Cardiac fibroblast (primary cell): ENCODE data around the gene NCKAP5.

ENCODE experiments used
- DNase-seq, 2 donors: peaks; one replicate each; pipeline versions ENCODE4 v3.0.0 to v3.0.0-alpha.2; 2010; ENCODE audit warnings: low read depth in 2 of 2
- H3K4me3 ChIP-seq, 2 donors: replicated peaks in 1 of 2; 1 replicate in 1 of 2; 2 replicates in 1 of 2; pipeline ENCODE4 v1.5.1; 2011; ENCODE audit warnings: low read depth in 2 of 2, low read length in 2 of 2, mild to moderate bottlenecking in 2 of 2, moderate library complexity in 1 of 2
- TF ChIP-seq, protein P1 (sequence below): IDR thresholded peaks from one replicate; pipeline ENCODE4 v1.5.1; 2011; ENCODE audit warnings: low read depth, mild to moderate bottlenecking, low read length, inconsistent platforms

NCKAP5 gene

DNA sequence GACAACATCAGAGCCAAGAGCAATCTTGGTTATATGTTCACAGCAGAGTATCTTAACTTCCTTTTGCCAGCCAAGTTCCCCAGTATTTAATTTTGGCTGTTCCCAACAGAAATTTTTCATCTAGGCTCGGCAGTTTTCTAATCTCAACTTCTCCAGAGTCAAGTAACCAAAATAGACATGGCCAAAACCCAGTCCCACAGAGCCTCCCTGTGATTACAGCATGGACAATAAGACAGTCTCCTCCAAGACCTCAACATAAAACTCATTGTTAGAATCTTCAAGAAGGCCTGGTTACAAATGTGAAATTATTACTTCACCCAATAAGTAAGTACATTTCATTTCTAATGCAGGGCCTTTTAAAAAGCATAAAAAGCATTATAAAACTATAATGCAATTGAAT is 445.7 kb downstream of the NCKAP5 start:
- no peak for DNase-seq
- TF ChIP-seq, protein P1, sequence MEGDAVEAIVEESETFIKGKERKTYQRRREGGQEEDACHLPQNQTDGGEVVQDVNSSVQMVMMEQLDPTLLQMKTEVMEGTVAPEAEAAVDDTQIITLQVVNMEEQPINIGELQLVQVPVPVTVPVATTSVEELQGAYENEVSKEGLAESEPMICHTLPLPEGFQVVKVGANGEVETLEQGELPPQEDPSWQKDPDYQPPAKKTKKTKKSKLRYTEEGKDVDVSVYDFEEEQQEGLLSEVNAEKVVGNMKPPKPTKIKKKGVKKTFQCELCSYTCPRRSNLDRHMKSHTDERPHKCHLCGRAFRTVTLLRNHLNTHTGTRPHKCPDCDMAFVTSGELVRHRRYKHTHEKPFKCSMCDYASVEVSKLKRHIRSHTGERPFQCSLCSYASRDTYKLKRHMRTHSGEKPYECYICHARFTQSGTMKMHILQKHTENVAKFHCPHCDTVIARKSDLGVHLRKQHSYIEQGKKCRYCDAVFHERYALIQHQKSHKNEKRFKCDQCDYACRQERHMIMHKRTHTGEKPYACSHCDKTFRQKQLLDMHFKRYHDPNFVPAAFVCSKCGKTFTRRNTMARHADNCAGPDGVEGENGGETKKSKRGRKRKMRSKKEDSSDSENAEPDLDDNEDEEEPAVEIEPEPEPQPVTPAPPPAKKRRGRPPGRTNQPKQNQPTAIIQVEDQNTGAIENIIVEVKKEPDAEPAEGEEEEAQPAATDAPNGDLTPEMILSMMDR = no peak
- H3K4me3 ChIP-seq = no peak overlapping the region

GRCh38 chr2:133120310-133120709 is 448.0 kb downstream of the NCKAP5 start:
- TF ChIP-seq, protein P1 = no peak
- DNase-seq = no peak
- no peak overlapping the region for H3K4me3 ChIP-seq

DNA sequence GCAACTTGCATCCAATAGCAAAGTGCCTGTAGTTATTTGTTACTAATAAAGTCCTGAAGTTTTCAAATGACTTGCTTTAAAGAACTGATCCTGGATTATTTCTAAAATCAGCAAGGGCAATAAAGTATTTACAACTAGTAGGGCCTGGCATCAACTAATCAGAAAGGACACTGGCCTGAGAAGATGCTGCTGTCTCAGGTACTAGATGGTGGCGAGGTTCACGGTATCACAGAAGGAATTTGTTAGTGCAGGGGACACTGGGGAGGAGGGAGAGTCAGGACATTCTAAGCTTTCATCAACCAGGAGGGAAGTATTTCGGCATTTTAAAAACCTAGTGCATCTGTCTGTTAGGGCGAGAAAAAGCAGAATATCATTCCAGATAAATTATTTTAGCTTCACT is 458.1 kb downstream of the NCKAP5 start:
- TF ChIP-seq, protein P1 = no peak
- no peak overlapping the region for H3K4me3 ChIP-seq

GRCh38 chr2:133109772-133110171 is 458.5 kb downstream of the NCKAP5 start:
- peak; percentile 21 to 82 for DNase-seq
- TF ChIP-seq, protein P1 = no peak
- H3K4me3 ChIP-seq = no peak overlapping the region

More for the DNA sequence above, 458.1 kb downstream of the NCKAP5 start:
- DNase-seq = no peak

DNA sequence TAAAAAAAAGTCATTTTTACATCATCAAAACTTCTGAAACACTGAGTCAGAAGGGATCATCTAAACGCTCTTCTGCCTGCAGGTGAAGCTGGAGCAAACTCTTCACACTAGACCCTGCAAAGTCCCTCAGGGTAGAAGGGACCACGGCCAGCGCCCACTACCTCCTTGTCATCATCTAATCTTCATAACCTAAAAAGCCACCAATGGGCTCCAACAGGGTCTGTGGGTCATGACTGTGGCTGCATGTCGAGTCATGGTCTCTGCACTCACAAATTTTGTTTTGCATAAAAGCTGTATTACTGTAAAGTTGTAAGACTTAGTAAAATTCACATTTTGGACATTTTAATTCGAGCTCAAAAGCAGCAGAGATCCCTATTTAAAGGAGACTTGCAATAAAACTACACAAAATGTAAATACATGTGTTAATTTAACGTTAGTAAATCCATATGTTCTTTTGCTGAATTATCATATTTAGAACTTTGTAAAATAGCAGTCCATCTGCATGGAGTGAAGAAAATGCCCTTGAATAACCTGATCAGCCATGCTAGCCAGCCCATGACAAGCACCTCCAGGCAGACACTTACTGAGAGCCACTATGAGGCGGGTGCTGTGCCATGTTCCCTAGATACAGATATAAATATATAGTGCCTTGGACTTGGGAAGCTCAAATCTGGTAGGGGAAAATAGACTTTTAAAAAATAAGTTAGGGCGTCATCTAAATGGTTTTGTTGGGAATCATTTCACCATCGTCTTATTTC is 461.0 kb downstream of the NCKAP5 start:
- TF ChIP-seq, protein P1 = no peak
- DNase-seq = no peak
- H3K4me3 ChIP-seq = no peak overlapping the region

- TF ChIP-seq, protein P1 = no peak
- no peak for DNase-seq
- no peak overlapping the region for H3K4me3 ChIP-seq
These were observed 463.4 kb downstream of the NCKAP5 start for GRCh38 chr2:133104871-133105270.

DNA sequence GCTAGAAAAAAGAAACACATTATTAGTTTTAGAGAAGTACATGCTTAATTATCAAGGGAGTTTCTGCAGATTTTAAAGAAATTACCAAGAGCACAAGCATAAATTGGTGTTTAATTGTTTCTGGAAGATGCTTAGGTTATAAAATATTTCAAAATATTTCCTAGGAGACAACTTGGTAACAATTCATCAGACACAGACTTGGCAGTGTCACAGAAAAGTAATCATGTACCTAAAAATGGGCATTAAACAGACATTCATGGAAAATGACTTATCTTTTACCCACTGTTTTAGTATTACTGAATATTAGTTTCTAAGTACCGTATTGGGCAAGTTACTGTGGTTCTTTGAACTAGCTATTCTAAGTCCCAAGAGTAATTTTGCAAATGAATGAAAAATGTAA is 469.5 kb downstream of the NCKAP5 start:
- no peak for DNase-seq

More for the DNA sequence above, 469.5 kb downstream of the NCKAP5 start:
- TF ChIP-seq, protein P1 = no peak
- no peak overlapping the region for H3K4me3 ChIP-seq
